H1 (cell line): ENCODE data around the gene LRRIQ3. TPM values are rescaled to one million over a fixed set of nuclear protein-coding genes. Genes with fewer than 3 reads are reported as not detected.

Source experiments
- CTCF ChIA-PET: fragments of 300-600 bp; sonication (Branson Sonifier 250); formaldehyde crosslinking; loops from one replicate; lab custom pipeline; 2021; ENCODE audit not compliant: partially characterized antibody; lab: Charles Lee
- POLR2A ChIA-PET: fragments of 300-600 bp; sonication (Branson Sonifier 250); formaldehyde crosslinking; loops from one replicate; lab custom pipeline; 2021; ENCODE audit warnings: inconsistent platforms; ENCODE audit not compliant: partially characterized antibody; lab: Charles Lee
- DNase-seq, 2 experiments: peaks; one replicate each; pipeline versions ENCODE4 v3.0.0 to v3.0.0-alpha.2; 2010 to 2022; ENCODE audit warnings: low spot score in 2 of 2, low read depth in 1 of 2, mixed read lengths in 1 of 2
- FAIRE-seq: peaks from 2 replicates; lab custom pipeline; 2011; peaks lifted over from hg19 to GRCh38; lab: Jason Lieb, UNC
- H2AFZ ChIP-seq: 2 replicates; pipeline ENCODE4 v1.8.1; 2012; ENCODE audit warnings: low read length, inconsistent platforms
- H2AK5ac ChIP-seq: 2 replicates; pipeline ENCODE4 v1.6.1; 2013; ENCODE audit warnings: low read depth, low read length
- H2BK120ac ChIP-seq: replicated peaks from 2 replicates; pipeline ENCODE3; 2013; ENCODE audit warnings: low read depth, low read length, inconsistent platforms
- H2BK12ac ChIP-seq: 2 replicates; pipeline ENCODE4 v1.6.1; 2013; ENCODE audit warnings: low read depth, low read length
- H2BK15ac ChIP-seq: 2 replicates; pipeline ENCODE4 v1.6.1; 2013; ENCODE audit warnings: low read length
- H2BK20ac ChIP-seq: 2 replicates; pipeline ENCODE4 v1.6.1; 2013; ENCODE audit warnings: low read length
- H2BK5ac ChIP-seq: 2 replicates; pipeline ENCODE4 v1.6.1; 2013; ENCODE audit warnings: low read depth, low read length
- H3K14ac ChIP-seq: 2 replicates; pipeline ENCODE4 v1.6.1; 2013; ENCODE audit warnings: inconsistent platforms; ENCODE audit not compliant: insufficient read length
- H3K18ac ChIP-seq: 2 replicates; pipeline ENCODE4 v1.6.1; 2013; ENCODE audit warnings: low read length; ENCODE audit errors: extremely low read depth
- H3K23ac ChIP-seq: 2 replicates; pipeline ENCODE4 v1.6.1; 2013; ENCODE audit warnings: inconsistent platforms; ENCODE audit not compliant: insufficient read length
- H3K23me2 ChIP-seq: 2 replicates; pipeline ENCODE4 v1.6.1; 2013; ENCODE audit warnings: low read depth, low read length
- H3K27ac ChIP-seq: 2 replicates; pipeline ENCODE4 v1.6.1; 2011; ENCODE audit warnings: low read depth, low read length, inconsistent platforms
- H3K27me3 ChIP-seq, 4 experiments: replicated peaks in 1 of 4; 1 replicate in 1 of 4; 2 replicates in 3 of 4; pipeline versions ENCODE4 v1.6.1 to v1.8.1; 2011 to 2013; ENCODE audit warnings: low read length in 3 of 4, mild to moderate bottlenecking in 3 of 4, inconsistent platforms in 2 of 4, mixed read lengths in 2 of 4, moderate library complexity in 1 of 4; ENCODE audit not compliant: control insufficient read depth in 3 of 4, insufficient read depth in 3 of 4; ENCODE audit errors: extremely low read depth in 1 of 4
- H3K36me3 ChIP-seq, 4 experiments: 2 replicates each; pipeline versions ENCODE4 v1.6.1 to v1.8.1; 2011 to 2013; ENCODE audit warnings: mild to moderate bottlenecking in 4 of 4, low read length in 3 of 4, moderate library complexity in 2 of 4, control low read depth in 1 of 4, inconsistent platforms in 1 of 4; ENCODE audit not compliant: insufficient read depth in 4 of 4, control insufficient read depth in 2 of 4
- H3K4ac ChIP-seq: replicated peaks from 2 replicates; pipeline ENCODE3; 2013; ENCODE audit warnings: low read length, low read depth, mixed read lengths, inconsistent platforms; ENCODE audit not compliant: insufficient read length
- H3K4me1 ChIP-seq, 4 experiments: replicated peaks in 1 of 4; 1 replicate in 1 of 4; 2 replicates in 3 of 4; pipeline versions ENCODE4 v1.6.1 to v1.8.1; 2011 to 2013; ENCODE audit warnings: low read length in 3 of 4, inconsistent platforms in 2 of 4, mixed read lengths in 1 of 4; ENCODE audit not compliant: insufficient read depth in 4 of 4, control insufficient read depth in 3 of 4
- H3K4me2 ChIP-seq, 2 experiments: 2 replicates each; pipeline versions ENCODE4 v1.6.1 to v1.8.1; 2011 to 2013; ENCODE audit warnings: low read depth in 2 of 2, low read length in 2 of 2, control low read depth in 1 of 2, inconsistent platforms in 1 of 2, mild to moderate bottlenecking in 1 of 2; ENCODE audit not compliant: insufficient read depth in 1 of 2
- H3K4me3 ChIP-seq, 4 experiments: fragments of 200-600, 300-600 bp in 1 of 4; sonication (generic), shearing (Covaris generic), sonication (Bioruptor Twin) in 1 of 4; 2 replicates each; pipeline versions ENCODE4 v1.5.1 to v1.8.1; 2011 to 2016; ENCODE audit warnings: low read length in 4 of 4, low read depth in 3 of 4, control low read depth in 2 of 4, inconsistent platforms in 2 of 4, mild to moderate bottlenecking in 2 of 4, mixed read lengths in 1 of 4, moderate library complexity in 1 of 4; ENCODE audit not compliant: insufficient read depth in 2 of 4; ENCODE audit errors: extremely low read depth in 1 of 4
- H3K56ac ChIP-seq: replicated peaks from 2 replicates; pipeline ENCODE3; 2013; ENCODE audit warnings: low read depth, mild to moderate bottlenecking, mixed read lengths, low read length, inconsistent platforms; ENCODE audit not compliant: insufficient read length
- H3K79me1 ChIP-seq: 2 replicates; pipeline ENCODE4 v1.6.1; 2013; ENCODE audit warnings: low read depth, low read length, control low read depth
- H3K79me2 ChIP-seq, 2 experiments: 2 replicates each; pipeline versions ENCODE4 v1.6.1 to v1.8.1; 2012 to 2013; ENCODE audit warnings: low read length in 2 of 2, mild to moderate bottlenecking in 2 of 2, inconsistent platforms in 1 of 2; ENCODE audit not compliant: insufficient read depth in 2 of 2, control insufficient read depth in 1 of 2
- H3K9ac ChIP-seq, 4 experiments: replicated peaks in 1 of 4; 1 replicate in 1 of 4; 2 replicates in 3 of 4; pipeline versions ENCODE4 v1.6.1 to v1.8.1; 2011 to 2013; ENCODE audit warnings: low read depth in 3 of 4, low read length in 3 of 4, control low read depth in 2 of 4, mild to moderate bottlenecking in 2 of 4, moderate library complexity in 2 of 4, inconsistent platforms in 1 of 4; ENCODE audit errors: extremely low read depth in 1 of 4
- H3K9me3 ChIP-seq, 2 experiments: 2 replicates each; pipeline versions ENCODE4 v1.6.1 to v1.8.1; 2012 to 2013; ENCODE audit warnings: mild to moderate bottlenecking in 2 of 2, moderate library complexity in 2 of 2, control low read depth in 1 of 2, inconsistent platforms in 1 of 2, low read depth in 1 of 2, low read length in 1 of 2, mixed read lengths in 1 of 2; ENCODE audit not compliant: insufficient read depth in 2 of 2
- H4K20me1 ChIP-seq, 2 experiments: replicated peaks in 1 of 2; 2 replicates each; pipeline versions ENCODE3 to v1.8.1; 2011 to 2013; ENCODE audit warnings: inconsistent platforms in 2 of 2, low read length in 2 of 2, mild to moderate bottlenecking in 1 of 2; ENCODE audit not compliant: insufficient read depth in 2 of 2, control insufficient read depth in 1 of 2
- H4K5ac ChIP-seq: 2 replicates; pipeline ENCODE4 v1.6.1; 2013; ENCODE audit warnings: low read length, low read depth, mixed read lengths, inconsistent platforms; ENCODE audit not compliant: insufficient read length
- H4K8ac ChIP-seq: 2 replicates; pipeline ENCODE4 v1.8.0; 2013; ENCODE audit warnings: mild to moderate bottlenecking, moderate library complexity, low read length, inconsistent platforms; ENCODE audit not compliant: insufficient read depth; ENCODE audit errors: extremely low read depth
- H4K91ac ChIP-seq: replicated peaks from 2 replicates; pipeline ENCODE3; 2013; ENCODE audit warnings: low read length, mixed read lengths, inconsistent platforms; ENCODE audit not compliant: insufficient read length
- BCL11A ChIP-seq, 2 experiments: IDR thresholded peaks; one replicate each; pipeline ENCODE4 v1.6.1; 2011; ENCODE audit warnings: low read depth in 2 of 2, low read length in 2 of 2, mild to moderate bottlenecking in 2 of 2
- EP300 ChIP-seq, 2 experiments: IDR thresholded peaks; 1 replicate in 1 of 2; 2 replicates in 1 of 2; pipeline ENCODE4 v1.6.1; 2011 to 2012; ENCODE audit warnings: low read depth in 2 of 2, low read length in 2 of 2, mild to moderate bottlenecking in 2 of 2, borderline replicate concordance in 1 of 2, inconsistent platforms in 1 of 2, moderate library complexity in 1 of 2
- HDAC2 ChIP-seq, 2 experiments: fragments of 300-600 bp in 1 of 2; sonication (generic) in 1 of 2; IDR thresholded peaks; 2 replicates each; pipeline ENCODE4 v1.6.1; 2011 to 2012; ENCODE audit warnings: low read depth in 2 of 2, low read length in 2 of 2, mild to moderate bottlenecking in 2 of 2, moderate library complexity in 2 of 2, borderline replicate concordance in 1 of 2, inconsistent platforms in 1 of 2
- POLR2A ChIP-seq, 2 experiments: IDR thresholded peaks; 1 replicate in 1 of 2; 2 replicates in 1 of 2; pipeline ENCODE4 v1.6.1; 2011; ENCODE audit warnings: low read depth in 2 of 2, low read length in 2 of 2, mild to moderate bottlenecking in 2 of 2; ENCODE audit errors: control extremely low read depth in 1 of 2
- SIN3A ChIP-seq, 2 experiments: IDR thresholded peaks in 1 of 2; conservative IDR thresholded peaks in 1 of 2; 2 replicates each; pipeline ENCODE4 v1.6.1; 2011 to 2012; ENCODE audit warnings: low read length in 2 of 2, improper control_type of control experiment in 1 of 2, low read depth in 1 of 2, mild to moderate bottlenecking in 1 of 2
- TEAD4 ChIP-seq: IDR thresholded peaks from 2 replicates; pipeline ENCODE4 v1.6.1; 2012; ENCODE audit warnings: low read depth, low read length, inconsistent platforms, mixed read lengths
- WGBS, 2 experiments: shearing (Covaris generic) in 1 of 2; methylation state at CpG; one replicate each; pipeline versions ENCODE4 v1.1.6 to v1.1.7; 2013 to 2015; ENCODE audit warnings: low lambda C conversion rate in 2 of 2, mixed read lengths in 2 of 2, inconsistent platforms in 1 of 2, low coverage in 1 of 2, missing lambda C conversion rate in 1 of 2; ENCODE audit not compliant: insufficient replicate concordance in 2 of 2, insufficient coverage in 1 of 2, insufficient read length in 1 of 2; ENCODE audit errors: extremely low coverage in 1 of 2, missing lambda C conversion rate in 1 of 2; 5-methylcytosine and 5-hydroxymethylcytosine counted together
- polyA plus RNA-seq, 7 experiments: library from polyadenylated mRNA; depleted of rRNA in 3 of 7; stranded (reverse) in 5 of 7; unstranded in 2 of 7; fragments of >200 nt in 5 of 7; fragments of 200-250 nt in 2 of 7; gene quantifications; 1 replicate in 5 of 7; 2 replicates in 1 of 7; 4 replicates in 1 of 7; pipeline versions ENCODE4 v1.2.1 to v1.2.3, GENCODE V29; 2011 to 2013; ENCODE audit warnings: missing spikeins in 2 of 7, mixed read lengths in 2 of 7
- total RNA-seq: library from RNA; stranded (reverse); fragmentation: NEBNext Ultra II Directional; extraction: Animal tissue kit (Norgen Biotek cat#: 25700); gene quantifications from 2 replicates; pipeline ENCODE4 v1.2.1, GENCODE V29; 2021
- TF ChIP-seq, protein P1 (sequence below): IDR thresholded peaks from 2 replicates; pipeline ENCODE4 v1.6.1; 2012; ENCODE audit warnings: inconsistent platforms
- TF ChIP-seq, protein P2 (sequence below): IDR thresholded peaks from 2 replicates; pipeline ENCODE4 v1.6.1; 2012; ENCODE audit warnings: inconsistent platforms
- TF ChIP-seq, protein P3 (sequence below): IDR thresholded peaks from 2 replicates; pipeline ENCODE4 v1.6.1; 2011; ENCODE audit warnings: low read depth, mild to moderate bottlenecking, low read length; ENCODE audit not compliant: insufficient read depth

LRRIQ3 gene
- total and polyA plus RNA-seq, 2 of the 8 experiments (the other 6 are each of a cell fraction or from before 2014, with no cell fraction given): 0.08 to 0.19 TPM

DNA sequence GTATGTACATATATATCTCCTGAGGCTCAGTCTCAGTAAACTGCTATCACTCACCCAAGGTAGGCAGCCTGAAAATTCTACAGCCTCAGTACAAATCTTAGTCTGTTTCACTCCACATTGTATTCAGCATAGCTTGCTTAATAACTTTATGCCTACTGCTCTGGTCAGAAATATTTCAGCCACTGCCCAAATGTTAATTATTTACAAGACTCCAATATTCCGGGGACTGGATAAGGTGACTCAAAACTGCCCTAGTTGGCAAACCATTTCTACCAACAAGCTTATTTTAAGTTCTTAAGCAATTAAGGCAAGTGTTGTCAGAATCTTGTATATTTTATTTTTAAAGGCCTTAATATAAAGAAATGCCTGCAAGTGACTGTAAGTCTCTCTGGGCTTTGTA lies 114.8 kb downstream of the LRRIQ3 start:
- no peaks in the 10 kb centered on the region for H3K9me3 ChIP-seq
- no peaks in the 10 kb centered on the region for H4K20me1 ChIP-seq
- H2BK20ac ChIP-seq: no peak overlapping the region
- H3K79me2 ChIP-seq: no peaks in the 10 kb centered on the region
- FAIRE-seq (no peak), DNase-seq (no peak)
- no peak overlapping the region for H3K9ac ChIP-seq
- no peaks in the 10 kb centered on the region for H3K79me1 ChIP-seq
- no peak overlapping the region for H2AK5ac ChIP-seq
- no peak overlapping the region for H2BK15ac ChIP-seq
- no peak overlapping the region for H3K23ac ChIP-seq
- H3K4me3 ChIP-seq: no peak overlapping the region
- CTCF ChIA-PET: no interaction called here
- no peak overlapping the region for H3K18ac ChIP-seq
- no peak overlapping the region for H3K14ac ChIP-seq
- no peak overlapping the region for H4K5ac ChIP-seq
- H3K56ac ChIP-seq: no peak overlapping the region
- no peak overlapping the region for H3K4ac ChIP-seq
- no peak overlapping the region for H3K4me2 ChIP-seq
- no peak overlapping the region for H2BK120ac ChIP-seq
- no peak overlapping the region for H2BK12ac ChIP-seq
- H2BK5ac ChIP-seq: no peak overlapping the region
- H3K23me2 ChIP-seq: no peaks in the 10 kb centered on the region
- TF ChIP-seq BCL11A (IDR thresholded peaks at IDR 0.05; ENCODE audit: low read depth in 2 of 2, low read length in 2 of 2): no peak
- TF ChIP-seq HDAC2 (IDR thresholded peaks at IDR 0.05; ENCODE audit: borderline replicate concordance in 1 of 2, low read depth in 2 of 2, low read length in 2 of 2): no peak
- TF ChIP-seq EP300 (IDR thresholded peaks at IDR 0.05; ENCODE audit: borderline replicate concordance in 1 of 2, low read depth in 2 of 2, low read length in 2 of 2): no peak
- TF ChIP-seq SIN3A (conservative IDR thresholded peaks at IDR 0.05 in 1 of 2, IDR thresholded peaks at IDR 0.05 in 1 of 2; ENCODE audit: low read depth in 1 of 2, low read length in 2 of 2): no peak
- TF ChIP-seq, protein P1, sequence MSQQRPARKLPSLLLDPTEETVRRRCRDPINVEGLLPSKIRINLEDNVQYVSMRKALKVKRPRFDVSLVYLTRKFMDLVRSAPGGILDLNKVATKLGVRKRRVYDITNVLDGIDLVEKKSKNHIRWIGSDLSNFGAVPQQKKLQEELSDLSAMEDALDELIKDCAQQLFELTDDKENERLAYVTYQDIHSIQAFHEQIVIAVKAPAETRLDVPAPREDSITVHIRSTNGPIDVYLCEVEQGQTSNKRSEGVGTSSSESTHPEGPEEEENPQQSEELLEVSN: no peak
- TF ChIP-seq, protein P2, sequence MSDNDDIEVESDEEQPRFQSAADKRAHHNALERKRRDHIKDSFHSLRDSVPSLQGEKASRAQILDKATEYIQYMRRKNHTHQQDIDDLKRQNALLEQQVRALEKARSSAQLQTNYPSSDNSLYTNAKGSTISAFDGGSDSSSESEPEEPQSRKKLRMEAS: no peak
- TF ChIP-seq, protein P3, sequence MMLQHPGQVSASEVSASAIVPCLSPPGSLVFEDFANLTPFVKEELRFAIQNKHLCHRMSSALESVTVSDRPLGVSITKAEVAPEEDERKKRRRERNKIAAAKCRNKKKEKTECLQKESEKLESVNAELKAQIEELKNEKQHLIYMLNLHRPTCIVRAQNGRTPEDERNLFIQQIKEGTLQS: no peak
- no peak for TF ChIP-seq POLR2A (IDR thresholded peaks at IDR 0.05; ENCODE audit: control extremely low read depth in 1 of 2, low read depth in 2 of 2, low read length in 2 of 2)
- no peak for TF ChIP-seq TEAD4
- H4K91ac ChIP-seq: no peak overlapping the region
- no peak overlapping the region for H3K27ac ChIP-seq
- no peaks in the 10 kb centered on the region for H3K4me1 ChIP-seq
- H2AFZ ChIP-seq: no peak overlapping the region
- POLR2A ChIA-PET: no interaction called here
- no peak overlapping the region for H4K8ac ChIP-seq
- 89% methylated on average over 1 of the region's 1 CpG; no CpG with 5 or more reads in 1 of the 2 experiments for WGBS, 2 experiments
- H3K36me3 ChIP-seq: no peaks in the 10 kb centered on the region
- no peaks in the 10 kb centered on the region for H3K27me3 ChIP-seq
